HepG2 (cell line): ENCODE results near the gene MAPK12. TPM values are rescaled to one million over a fixed set of nuclear protein-coding genes. Genes with fewer than 3 reads are reported as not detected.
A peak's percentile ranks its signal among the peaks of the same experiment; 100 is the strongest.

ENCODE experiments used
- ELF1 ChIP-seq: sonication (generic); formaldehyde crosslinking; IDR thresholded peaks from 2 replicates; pipeline ENCODE4 v1.4.0; 2020; ENCODE audit warnings: missing genetic modification reagents
- ERF ChIP-seq: IDR thresholded peaks from 2 replicates; pipeline ENCODE4 v1.6.1; 2018; ENCODE audit warnings: missing biosample characterization, missing genetic modification reagents
- HMGXB3 ChIP-seq: sonication (generic); formaldehyde crosslinking; IDR thresholded peaks from 2 replicates; pipeline ENCODE4 v1.4.0; 2020; ENCODE audit warnings: missing genetic modification reagents, borderline replicate concordance
- KLF6 ChIP-seq: IDR thresholded peaks from 2 replicates; pipeline ENCODE4 v1.8.0; 2016; ENCODE audit warnings: missing biosample characterization, missing genetic modification reagents
- PATZ1 ChIP-seq: sonication (generic); formaldehyde crosslinking; IDR thresholded peaks from 2 replicates; pipeline ENCODE4 v1.4.0; 2020; ENCODE audit warnings: missing genetic modification reagents
- RNF2 ChIP-seq: fragments of 450-650 bp; conservative IDR thresholded peaks from 2 replicates; pipeline ENCODE4 v1.6.1; 2016; ENCODE audit warnings: low read depth
- SPEN ChIP-seq: sonication (generic); formaldehyde crosslinking; IDR thresholded peaks from 2 replicates; pipeline ENCODE4 v1.5.1; 2020; ENCODE audit warnings: low read depth, mild to moderate bottlenecking, missing genetic modification reagents
- YY1 ChIP-seq: IDR thresholded peaks from 2 replicates; pipeline ENCODE4 v1.6.1; 2011; ENCODE audit warnings: low read length, low read depth, moderate library complexity, mild to moderate bottlenecking; ENCODE audit not compliant: insufficient read depth, insufficient replicate concordance
- ZFP36 ChIP-seq: fragments of 150-350 bp; IDR thresholded peaks from 2 replicates; pipeline ENCODE4 v1.6.1; 2018; ENCODE audit warnings: borderline replicate concordance, low read length, low read depth; ENCODE audit not compliant: partially characterized antibody
- ZFP41 ChIP-seq: sonication (generic); formaldehyde crosslinking; IDR thresholded peaks from 2 replicates; pipeline ENCODE4 v1.4.0; 2020; ENCODE audit warnings: mild to moderate bottlenecking, missing genetic modification reagents, borderline replicate concordance
- ZMAT3 ChIP-seq: sonication (generic); formaldehyde crosslinking; conservative IDR thresholded peaks from 2 replicates; pipeline ENCODE4 v1.7.0; 2021; ENCODE audit warnings: missing genetic modification reagents
- ZNF136 ChIP-seq: sonication (generic); formaldehyde crosslinking; IDR thresholded peaks from 2 replicates; pipeline ENCODE4 v1.8.1; 2022; ENCODE audit warnings: low read depth, mild to moderate bottlenecking, moderate library complexity, missing genetic modification reagents
- ZNF280D ChIP-seq: sonication (generic); formaldehyde crosslinking; IDR thresholded peaks from 2 replicates; pipeline ENCODE4 v1.5.1; 2020; ENCODE audit warnings: mild to moderate bottlenecking, missing genetic modification reagents
- ZNF281 ChIP-seq: sonication (generic); formaldehyde crosslinking; IDR thresholded peaks from 2 replicates; pipeline ENCODE4 v1.4.0; 2020; ENCODE audit warnings: missing genetic modification reagents, borderline replicate concordance
- ZNF3 ChIP-seq: IDR thresholded peaks from 2 replicates; pipeline ENCODE4 v1.7.0; 2017; ENCODE audit warnings: inconsistent platforms
- ZNF484 ChIP-seq: sonication (generic); formaldehyde crosslinking; IDR thresholded peaks from 2 replicates; pipeline ENCODE4 v1.5.1; 2020; ENCODE audit warnings: mild to moderate bottlenecking, low read depth, missing genetic modification reagents, borderline replicate concordance
- ZNF761 ChIP-seq: sonication (generic); formaldehyde crosslinking; conservative IDR thresholded peaks from 2 replicates; pipeline ENCODE4 v1.4.0; 2020; ENCODE audit warnings: mild to moderate bottlenecking, missing genetic modification reagents
- polyA plus RNA-seq, 8 experiments: library from polyadenylated mRNA; depleted of rRNA in 3 of 8; stranded (reverse) in 7 of 8; unstranded in 1 of 8; fragments of >200 nt; fragmentation: Illumina TruSeq in 4 of 8; extraction: Trizol in 4 of 8; gene quantifications; 2 replicates each; pipeline versions ENCODE4 v1.2.1 to v1.2.3, GENCODE V29; 2011 to 2016; ENCODE audit warnings: low read depth in 4 of 8, missing spikeins in 1 of 8, mixed read lengths in 1 of 8; ENCODE audit not compliant: insufficient read depth in 1 of 8
- total RNA-seq, 5 experiments: library from RNA; depleted of rRNA; stranded (reverse); fragments of >200 nt; fragmentation: Illumina TruSeq; extraction: Trizol; gene quantifications; 2 replicates each; pipeline ENCODE4 v1.2.3, GENCODE V29; 2016; ENCODE audit warnings: low read depth in 1 of 5

MAPK12 gene
- total and polyA plus RNA-seq, 2 of the 13 experiments (the other 11 are each of a cell fraction or from before 2014, with no cell fraction given), result 22.2 to 23.3 TPM

- TF ChIP-seq HMGXB3 (CRISPR knock-in tag), result no peak
- TF ChIP-seq ZNF280D (CRISPR knock-in tag), result no peak
- TF ChIP-seq ELF1 (CRISPR knock-in tag), result no peak
- TF ChIP-seq ZNF761, result no peak
- TF ChIP-seq ZNF3, result no peak
- no peak for TF ChIP-seq ZFP36
- no peak for TF ChIP-seq KLF6 (CRISPR knock-in tag)
- TF ChIP-seq ZNF484, result no peak
- TF ChIP-seq RNF2, result no peak
- no peak for TF ChIP-seq ZMAT3 (CRISPR knock-in tag)
- no peak for TF ChIP-seq ZFP41 (CRISPR knock-in tag)
- TF ChIP-seq YY1, result no peak
- no peak for TF ChIP-seq ZNF281 (CRISPR knock-in tag)
- TF ChIP-seq PATZ1 (CRISPR knock-in tag), result peak; percentile 55
- TF ChIP-seq ERF (CRISPR knock-in tag), result 0 out of 2 replicates have a peak, but pooled peaks have one; percentile 9
- TF ChIP-seq ZNF136, result no peak
- TF ChIP-seq SPEN (CRISPR knock-in tag), result no peak
Measured at GRCh38 chr22:50310031-50310722, 48.7 kb upstream of the MAPK12 start (continued).
